Glomerular visceral epithelial cell (primary cell): ENCODE results near the gene SPOCK2.
A peak's percentile ranks its signal among the peaks of the same experiment; 100 is the strongest.

Source experiments
- DNase-seq: peaks from one replicate; pipeline ENCODE4 v3.0.0-alpha.2; 2016; ENCODE audit errors: extremely low spot score

The SPOCK2 gene

GRCh38 chr10:72073708-72074573 is 14.4 kb downstream of the SPOCK2 start:
- no peak for DNase-seq

GRCh38 chr10:72072639-72073038 is 15.7 kb downstream of the SPOCK2 start:
- no peak for DNase-seq

- no peak for DNase-seq
Measured at GRCh38 chr10:72072046-72072445, 16.3 kb downstream of the SPOCK2 start.

- DNase-seq, result no peak
Measured at GRCh38 chr10:72069751-72070526, 18.4 kb downstream of the SPOCK2 start.

GRCh38 chr10:72068901-72069446 is 19.4 kb downstream of the SPOCK2 start:
- peak; percentile 25 for DNase-seq

GRCh38 chr10:72068126-72068765 is 20.1 kb downstream of the SPOCK2 start:
- no peak for DNase-seq

- DNase-seq, result no peak
Measured at GRCh38 chr10:72067463-72068125, 20.8 kb downstream of the SPOCK2 start.

GRCh38 chr10:72066318-72067284 is 21.8 kb downstream of the SPOCK2 start:
- no peak for DNase-seq

GRCh38 chr10:72065439-72066025 is 22.8 kb downstream of the SPOCK2 start:
- DNase-seq, result no peak

GRCh38 chr10:72063703-72064391 is 24.5 kb downstream of the SPOCK2 start:
- no peak for DNase-seq

GRCh38 chr10:72062832-72063702 is 25.3 kb downstream of the SPOCK2 start:
- no peak for DNase-seq

- no peak for DNase-seq
Measured at GRCh38 chr10:72062382-72062781, 26.0 kb downstream of the SPOCK2 start.

GRCh38 chr10:72061930-72062329 is 26.4 kb downstream of the SPOCK2 start:
- DNase-seq, result no peak

GRCh38 chr10:72061491-72061890 is 26.9 kb downstream of the SPOCK2 start:
- DNase-seq, result no peak

GRCh38 chr10:72059843-72060822 is 28.2 kb downstream of the SPOCK2 start:
- no peak for DNase-seq

GRCh38 chr10:72058989-72059842 is 29.1 kb downstream of the SPOCK2 start:
- DNase-seq, result no peak
